Endothelial cell (in vitro differentiated cells): ENCODE results near the gene NES. TPM values are rescaled to one million over a fixed set of nuclear protein-coding genes. Genes with fewer than 3 reads are reported as not detected.
A peak's percentile ranks its signal among the peaks of the same experiment; 100 is the strongest.

Experiments
- DNase-seq: peaks from one replicate; pipeline ENCODE4 v3.0.0; 2021; ENCODE audit warnings: low spot score
- H3K27ac Mint-ChIP-seq: one replicate; pipeline ENCODE4 v1.8.0; 2021; ENCODE audit warnings: mixed read lengths, inconsistent platforms; ENCODE audit not compliant: unreplicated experiment
- H3K27me3 Mint-ChIP-seq: one replicate; pipeline ENCODE4 v1.8.0; 2021; ENCODE audit warnings: mild to moderate bottlenecking, moderate library complexity, mixed read lengths, inconsistent platforms; ENCODE audit not compliant: unreplicated experiment
- H3K36me3 Mint-ChIP-seq: one replicate; pipeline ENCODE4 v1.8.0; 2021; ENCODE audit warnings: mild to moderate bottlenecking, low read depth, mixed read lengths, inconsistent platforms; ENCODE audit not compliant: unreplicated experiment
- H3K4me1 Mint-ChIP-seq: one replicate; pipeline ENCODE4 v1.8.0; 2021; ENCODE audit warnings: mild to moderate bottlenecking, mixed read lengths, inconsistent platforms; ENCODE audit not compliant: unreplicated experiment
- H3K4me3 Mint-ChIP-seq: one replicate; pipeline ENCODE4 v1.8.0; 2021; ENCODE audit warnings: mild to moderate bottlenecking, mixed read lengths, inconsistent platforms; ENCODE audit not compliant: unreplicated experiment
- H3K9me3 Mint-ChIP-seq: one replicate; pipeline ENCODE4 v1.8.0; 2021; ENCODE audit warnings: mixed read lengths, inconsistent platforms; ENCODE audit not compliant: unreplicated experiment
- CTCF ChIP-seq: fragments of 200-600 bp; sonication (generic); IDR thresholded peaks from one replicate; pipeline ENCODE4 v1.5.0; 2021; ENCODE audit warnings: antibody characterized with exemption; ENCODE audit not compliant: unreplicated experiment
- total RNA-seq: library from RNA; stranded (reverse); fragmentation: NEBNext Ultra II Directional; extraction: Animal tissue kit (Norgen Biotek cat#: 25700); gene quantifications from one replicate; pipeline ENCODE4 v1.2.1, GENCODE V29; 2021; ENCODE audit not compliant: unreplicated experiment

NES gene
- total RNA-seq, 1 donor from 2014 or later: 111 TPM

GRCh38 chr1:156704166-156704711 lies 27.0 kb upstream of the NES start:
- Mint-ChIP-seq H3K4me1 (peaks cover 17% of the 10 kb centered on the region), H3K27me3 (peaks cover 17% of the 10 kb centered on the region), H3K9me3 (no peaks in the 10 kb centered on the region), H3K4me3 (no peak overlapping the region), H3K27ac (no peak overlapping the region), H3K36me3 (peaks cover 5% of the 10 kb centered on the region)
- no peak for DNase-seq
- TF ChIP-seq CTCF: no peak

- no peaks in the 10 kb centered on the region for H3K9me3 Mint-ChIP-seq
- H3K27ac Mint-ChIP-seq: no peak overlapping the region
- H3K4me1 Mint-ChIP-seq: peaks cover 17% of the 10 kb centered on the region
- no peak for DNase-seq
- no peak for TF ChIP-seq CTCF
- peaks cover 9% of the 10 kb centered on the region for H3K36me3 Mint-ChIP-seq
- H3K27me3 Mint-ChIP-seq: peaks cover 19% of the 10 kb centered on the region
- no peak overlapping the region for H3K4me3 Mint-ChIP-seq
Measured at GRCh38 chr1:156703741-156704140, 26.5 kb upstream of the NES start.

GRCh38 chr1:156703336-156703735 lies 26.1 kb upstream of the NES start:
- Mint-ChIP-seq H3K27ac (no peak overlapping the region), H3K4me1 (peaks cover 13% of the 10 kb centered on the region), H3K9me3 (no peaks in the 10 kb centered on the region), H3K36me3 (peaks cover 8% of the 10 kb centered on the region), H3K27me3 (peaks cover 19% of the 10 kb centered on the region), H3K4me3 (no peak overlapping the region)
- no peak for DNase-seq
- TF ChIP-seq CTCF: no peak

GRCh38 chr1:156700736-156701531 lies 23.7 kb upstream of the NES start:
- no peak for DNase-seq
- Mint-ChIP-seq H3K27ac (no peak overlapping the region), H3K27me3 (peaks cover 13% of the 10 kb centered on the region), H3K36me3 (peaks cover 8% of the 10 kb centered on the region), H3K4me1 (peaks cover 4% of the 10 kb centered on the region), H3K9me3 (no peaks in the 10 kb centered on the region), H3K4me3 (peak overlapping the region; percentile 33)
- no peak for TF ChIP-seq CTCF

- TF ChIP-seq CTCF: no peak
- no peak overlapping the region for H3K27ac Mint-ChIP-seq
Measured at GRCh38 chr1:156698995-156699394, 21.8 kb upstream of the NES start.

More at GRCh38 chr1:156698995-156699394, 21.8 kb upstream of the NES start:
- DNase-seq: no peak
- Mint-ChIP-seq H3K4me3 (peak overlapping the region; percentile 73), H3K4me1 (peaks cover 6% of the 10 kb centered on the region), H3K27me3 (peaks cover 12% of the 10 kb centered on the region), H3K36me3 (peaks cover 8% of the 10 kb centered on the region), H3K9me3 (no peaks in the 10 kb centered on the region)
